GM21737 (cell line): Measurements from ENCODE around the gene TEX51.

Experiments
- ATAC-seq: cut with Tn5 transposase; IDR thresholded peaks from one replicate; pipeline ENCODE4 v1.9.1; 2021; ENCODE audit warnings: mild to moderate bottlenecking, moderate library complexity; ENCODE audit not compliant: unreplicated experiment

TEX51 gene

GRCh38 chr2:126890551-126891450 is 7.9 kb upstream of the TEX51 start:
- no peak for ATAC-seq

- ATAC-seq: no peak
Observed at GRCh38 chr2:126891681-126892500, 6.8 kb upstream of the TEX51 start.

DNA sequence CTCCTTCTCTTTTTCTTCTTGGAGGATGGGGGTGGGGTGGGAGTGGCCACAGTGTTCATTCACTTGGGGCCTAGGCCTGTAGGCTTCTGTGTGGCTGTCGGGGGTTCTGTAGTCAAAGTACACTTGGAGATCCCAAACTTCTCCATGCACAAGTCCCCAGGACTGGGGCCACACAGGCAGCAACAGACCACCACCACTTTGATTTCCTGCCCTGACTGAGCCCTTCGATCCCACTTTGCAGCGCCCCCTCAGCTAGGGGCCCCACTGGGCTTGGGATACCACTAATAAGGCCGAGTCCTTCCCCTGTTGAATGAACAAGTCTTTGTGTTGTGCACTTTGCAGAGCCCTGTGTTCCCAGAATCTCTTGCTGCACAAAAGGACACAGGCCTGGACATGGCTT is 5.5 kb upstream of the TEX51 start:
- ATAC-seq: no peak

- ATAC-seq: no peak
Observed at GRCh38 chr2:126893606-126894005, 5.1 kb upstream of the TEX51 start.

DNA sequence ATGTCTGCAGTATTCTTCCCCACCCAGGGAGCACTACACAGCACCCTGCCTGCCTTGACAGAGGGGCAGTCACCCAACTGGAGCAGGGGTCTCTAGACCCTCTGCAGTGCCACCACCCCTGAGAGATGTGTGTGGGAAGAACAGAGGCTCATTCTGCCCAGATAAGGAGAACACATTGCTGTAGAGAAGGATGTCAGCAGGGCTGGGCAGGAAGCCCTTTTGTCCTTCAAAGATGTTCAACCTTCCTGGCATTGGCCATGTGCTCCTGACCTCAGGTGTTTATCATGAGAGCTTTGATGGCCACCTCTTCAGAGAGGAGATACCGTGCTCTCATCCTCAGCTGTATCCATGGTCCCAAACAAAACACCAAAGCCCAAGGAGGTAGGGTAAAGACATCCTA is 4.6 kb upstream of the TEX51 start:
- no peak for ATAC-seq

DNA sequence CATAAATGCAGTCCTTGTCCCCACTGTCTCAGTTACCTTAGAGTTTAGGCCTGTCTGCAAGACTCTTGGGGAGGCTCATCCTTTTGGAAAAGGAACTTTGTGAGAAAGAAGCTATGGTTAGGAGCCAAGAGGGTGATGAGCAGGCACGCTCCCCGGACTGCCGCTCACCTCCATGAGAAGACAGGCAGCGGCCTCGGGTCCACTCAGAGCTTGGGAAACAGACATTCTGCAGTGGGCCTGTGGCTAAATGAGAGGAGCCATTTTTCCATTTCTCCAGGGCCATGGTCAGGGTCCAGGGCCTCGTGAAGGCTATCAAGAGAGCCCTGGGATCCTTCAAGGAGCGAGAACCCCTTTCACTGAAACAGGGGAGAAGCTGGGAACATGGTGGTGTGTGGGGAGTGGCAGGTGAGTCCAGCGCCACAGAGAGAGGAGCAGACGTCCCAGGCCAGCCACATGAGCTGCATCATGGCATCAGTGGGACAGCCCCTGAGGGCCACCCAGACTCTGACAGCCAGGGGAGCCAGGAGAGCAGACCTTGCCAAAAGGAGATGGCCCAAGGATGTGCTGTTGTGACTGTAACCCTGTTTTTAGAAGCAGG is 4.0 kb upstream of the TEX51 start:
- no peak for ATAC-seq

GRCh38 chr2:126895336-126895735 is 3.4 kb upstream of the TEX51 start:
- no peak for ATAC-seq

- ATAC-seq: no peak
Observed at GRCh38 chr2:126896471-126896870, 2.2 kb upstream of the TEX51 start.

GRCh38 chr2:126899616-126900185 is 1.0 kb downstream of the TEX51 start:
- ATAC-seq: no peak

GRCh38 chr2:126900646-126901319 is 2.1 kb downstream of the TEX51 start:
- ATAC-seq: no peak

DNA sequence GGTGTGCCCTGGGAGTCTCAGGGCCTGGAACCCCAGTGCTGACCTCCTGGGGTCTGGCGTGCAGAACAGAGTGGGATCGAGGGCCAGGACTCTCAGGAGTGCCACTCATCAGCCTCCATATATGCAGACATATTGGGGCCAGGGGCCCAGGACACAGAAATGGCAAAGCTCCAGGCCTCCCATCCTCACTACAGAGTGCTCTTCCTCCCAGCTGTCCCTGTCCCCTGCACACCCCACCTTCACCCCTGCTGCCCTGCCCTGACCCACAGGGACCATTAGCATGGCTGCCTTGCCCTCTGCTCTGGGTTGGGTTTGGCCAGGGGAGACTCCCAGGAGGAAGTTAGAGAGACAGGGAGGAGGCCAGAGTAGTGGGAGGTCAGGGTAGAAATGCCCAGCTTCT is 2.8 kb downstream of the TEX51 start:
- no peak for ATAC-seq

- no peak for ATAC-seq
Observed at GRCh38 chr2:126902152-126902835, 3.6 kb downstream of the TEX51 start.

GRCh38 chr2:126902859-126903258 is 4.2 kb downstream of the TEX51 start:
- no peak for ATAC-seq

GRCh38 chr2:126905991-126906390 is 7.3 kb downstream of the TEX51 start:
- ATAC-seq: no peak

DNA sequence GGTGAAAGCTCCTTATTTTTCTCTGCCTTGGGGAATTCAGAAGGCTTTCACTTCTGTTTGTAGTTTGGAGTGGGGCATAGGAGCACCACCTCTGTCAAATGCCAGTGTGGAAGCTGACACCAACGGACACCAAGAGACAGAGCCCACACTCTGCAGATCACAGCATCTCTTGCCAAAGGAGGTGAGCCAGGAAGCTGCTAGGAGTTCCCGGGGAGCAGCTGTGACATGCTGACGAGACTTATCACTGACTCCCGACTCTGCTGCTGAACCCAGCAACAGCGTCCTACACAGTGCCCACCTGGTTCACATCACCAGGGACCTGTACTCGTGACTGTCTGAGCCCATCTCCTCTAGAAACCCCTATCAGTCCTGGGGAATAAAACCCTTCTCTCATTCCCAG is 8.1 kb downstream of the TEX51 start:
- no peak for ATAC-seq

DNA sequence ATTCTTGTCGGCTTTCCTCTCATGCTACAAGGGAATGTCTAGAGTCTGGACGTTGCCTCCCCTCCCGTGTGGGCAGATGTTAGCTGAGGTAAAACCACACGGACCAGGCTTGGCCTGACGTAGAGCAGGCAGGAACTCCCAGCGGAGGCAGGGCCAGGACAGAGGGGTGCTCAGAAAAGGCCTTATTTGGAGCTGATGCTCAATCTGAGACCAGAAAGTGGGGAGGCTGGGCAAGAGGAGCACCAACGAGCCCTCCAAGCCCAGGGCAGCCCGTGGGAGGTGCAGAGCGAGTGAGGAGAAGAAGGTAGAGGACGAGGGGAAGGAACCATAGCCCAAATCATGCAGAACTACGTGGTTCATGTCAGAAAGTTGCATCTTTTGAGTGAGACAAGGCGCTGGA is 9.0 kb downstream of the TEX51 start:
- ATAC-seq: no peak

GRCh38 chr2:126908721-126909177 is 10.1 kb downstream of the TEX51 start:
- no peak for ATAC-seq

- no peak for ATAC-seq
Observed at GRCh38 chr2:126909366-126909765, 10.7 kb downstream of the TEX51 start.

- no peak for ATAC-seq
Observed at GRCh38 chr2:126909781-126910180, 11.1 kb downstream of the TEX51 start.

DNA sequence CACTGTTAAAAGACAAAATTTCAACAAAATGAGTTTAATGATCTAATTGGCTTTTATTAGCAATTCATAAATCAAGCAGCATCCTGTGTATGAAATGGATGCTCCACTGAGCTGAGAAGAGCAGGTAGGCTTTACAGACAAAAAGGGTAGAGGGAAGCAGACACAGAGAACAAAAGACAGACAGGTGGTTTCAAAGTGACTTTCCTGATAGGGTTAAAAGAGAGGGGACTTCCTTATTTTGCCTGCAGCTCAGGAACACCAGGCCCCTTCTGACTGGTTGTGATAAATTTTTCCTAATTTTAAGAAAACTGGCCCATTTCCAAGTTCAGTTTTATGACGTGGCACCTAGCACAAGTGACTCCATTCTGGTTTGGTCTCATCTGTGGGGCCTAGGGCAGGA is 11.9 kb downstream of the TEX51 start:
- ATAC-seq: no peak
